Dedifferentiated amniotic fluid mesenchymal stem cell (primary cell): ENCODE measurements around the gene ARHGEF28.

Experiments
- DNase-seq: peaks from one replicate; pipeline ENCODE4 v3.0.0-alpha.2; 2016; ENCODE audit errors: extremely low spot score

ARHGEF28 gene

GRCh38 chr5:73692166-73692640 lies 66.2 kb downstream of the ARHGEF28 start:
- DNase-seq = peak; percentile 14

GRCh38 chr5:73692981-73693380 lies 67.0 kb downstream of the ARHGEF28 start:
- no peak for DNase-seq

GRCh38 chr5:73693573-73694061 lies 67.6 kb downstream of the ARHGEF28 start:
- peak; percentile 18 for DNase-seq

GRCh38 chr5:73694089-73694488 lies 68.1 kb downstream of the ARHGEF28 start:
- DNase-seq = no peak

GRCh38 chr5:73698011-73698410 lies 72.0 kb downstream of the ARHGEF28 start:
- no peak for DNase-seq

GRCh38 chr5:73701566-73701965 lies 75.6 kb downstream of the ARHGEF28 start:
- no peak for DNase-seq

- DNase-seq = no peak
Observed at GRCh38 chr5:73702534-73702933, 76.5 kb downstream of the ARHGEF28 start.

- no peak for DNase-seq
Observed at GRCh38 chr5:73702951-73703350, 77.0 kb downstream of the ARHGEF28 start.

GRCh38 chr5:73705364-73705763 lies 79.4 kb downstream of the ARHGEF28 start:
- no peak for DNase-seq

GRCh38 chr5:73706963-73707362 lies 81.0 kb downstream of the ARHGEF28 start:
- DNase-seq = no peak

- DNase-seq = no peak
Observed at GRCh38 chr5:73709536-73710129, 83.6 kb downstream of the ARHGEF28 start.

GRCh38 chr5:73716284-73716808 lies 90.3 kb downstream of the ARHGEF28 start:
- no peak for DNase-seq

GRCh38 chr5:73718762-73719161 lies 92.8 kb downstream of the ARHGEF28 start:
- DNase-seq = no peak

- no peak for DNase-seq
Observed at GRCh38 chr5:73719632-73720031, 93.6 kb downstream of the ARHGEF28 start.

GRCh38 chr5:73722231-73722630 lies 96.2 kb downstream of the ARHGEF28 start:
- peak; percentile 34 for DNase-seq

GRCh38 chr5:73726071-73726470 lies 100.1 kb downstream of the ARHGEF28 start:
- no peak for DNase-seq

- DNase-seq = no peak
Observed at GRCh38 chr5:73726606-73727231, 100.7 kb downstream of the ARHGEF28 start.

GRCh38 chr5:73727470-73727869 lies 101.5 kb downstream of the ARHGEF28 start:
- no peak for DNase-seq

GRCh38 chr5:73728493-73729273 lies 102.7 kb downstream of the ARHGEF28 start:
- no peak for DNase-seq

GRCh38 chr5:73729329-73729728 lies 103.3 kb downstream of the ARHGEF28 start:
- DNase-seq = no peak

GRCh38 chr5:73732045-73732444 lies 106.0 kb downstream of the ARHGEF28 start:
- no peak for DNase-seq

- no peak for DNase-seq
Observed at GRCh38 chr5:73733219-73733618, 107.2 kb downstream of the ARHGEF28 start.
